ENCODE results near the gene OPRM1. TPM values are rescaled to one million over a fixed set of nuclear protein-coding genes. Genes with fewer than 3 reads are reported as not detected.
"Not testable (repeated sequence)": the region's sequence is repeated elsewhere in the genome, so short reads cannot be mapped to it uniquely, and the experiment has no call there.

OPRM1 gene
- total RNA-seq: not detected in 2 replicates

DNA sequence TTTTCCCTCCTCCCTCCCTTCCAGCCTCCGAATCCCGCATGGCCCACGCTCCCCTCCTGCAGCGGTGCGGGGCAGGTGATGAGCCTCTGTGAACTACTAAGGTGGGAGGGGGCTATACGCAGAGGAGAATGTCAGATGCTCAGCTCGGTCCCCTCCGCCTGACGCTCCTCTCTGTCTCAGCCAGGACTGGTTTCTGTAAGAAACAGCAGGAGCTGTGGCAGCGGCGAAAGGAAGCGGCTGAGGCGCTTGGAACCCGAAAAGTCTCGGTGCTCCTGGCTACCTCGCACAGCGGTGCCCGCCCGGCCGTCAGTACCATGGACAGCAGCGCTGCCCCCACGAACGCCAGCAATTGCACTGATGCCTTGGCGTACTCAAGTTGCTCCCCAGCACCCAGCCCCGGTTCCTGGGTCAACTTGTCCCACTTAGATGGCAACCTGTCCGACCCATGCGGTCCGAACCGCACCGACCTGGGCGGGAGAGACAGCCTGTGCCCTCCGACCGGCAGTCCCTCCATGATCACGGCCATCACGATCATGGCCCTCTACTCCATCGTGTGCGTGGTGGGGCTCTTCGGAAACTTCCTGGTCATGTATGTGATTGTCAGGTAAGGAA lies at the start of gene OPRM1:
TSS of gene OPRM1 (plus strand) at position 10 of the 612 bp plus-strand sequence. CDS start at position 315, 305 bp downstream.
- DNase-seq (ENCODE audit: extremely low read depth, low read depth, low spot score): no peak

- no peak for DNase-seq (ENCODE audit: extremely low read depth, low read depth, low spot score)
Measured at GRCh38 chr6:153989989-153990388, 49.1 kb upstream of the OPRM1 start.

DNA sequence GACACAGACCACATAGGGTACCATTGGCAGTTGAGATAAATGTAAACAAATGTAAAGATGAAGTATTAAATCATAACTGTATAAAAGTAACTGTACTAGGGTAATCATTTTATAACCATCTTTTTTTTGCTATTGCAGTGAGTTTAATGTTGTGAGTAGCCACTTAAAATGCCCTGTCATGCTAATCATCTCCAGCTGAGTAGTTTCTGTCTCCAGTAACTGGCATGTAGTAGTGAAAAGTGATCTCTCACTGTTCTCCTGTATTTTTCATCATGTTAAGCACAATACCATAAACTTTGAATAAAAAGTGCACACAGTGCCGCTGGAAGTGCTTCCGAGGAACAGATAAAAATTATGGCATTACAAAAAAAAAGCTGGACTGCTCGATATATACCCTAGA lies 45.0 kb upstream of the OPRM1 start:
- no peak for DNase-seq (ENCODE audit: extremely low read depth, low read depth, low spot score)

GRCh38 chr6:153994811-153995210 lies 44.2 kb upstream of the OPRM1 start:
- no peak for DNase-seq (ENCODE audit: extremely low read depth, low read depth, low spot score)

DNA sequence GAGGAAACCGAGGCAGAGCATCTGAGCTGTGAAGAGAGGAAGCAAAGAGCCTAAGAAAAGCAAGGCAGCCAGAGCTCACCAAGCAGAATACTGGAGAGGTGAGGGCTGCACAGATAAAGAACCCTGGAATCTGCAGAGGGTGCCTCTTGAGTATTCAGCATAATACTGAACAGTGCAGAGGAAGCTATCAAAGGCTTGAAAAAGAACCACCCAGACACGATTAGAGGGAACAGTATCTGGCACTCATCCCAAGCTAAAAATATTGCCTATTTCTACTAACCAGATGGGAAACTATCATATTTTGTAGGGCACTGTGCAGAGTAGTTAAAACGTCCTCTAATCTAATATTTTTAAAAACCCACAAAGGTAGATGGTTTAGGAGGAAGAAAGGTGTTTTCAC lies 41.8 kb upstream of the OPRM1 start:
- DNase-seq (ENCODE audit: extremely low read depth, low read depth, low spot score): no peak

GRCh38 chr6:154001494-154002285 lies 37.4 kb upstream of the OPRM1 start:
- DNase-seq (ENCODE audit: extremely low read depth, low read depth, low spot score): no peak

DNA sequence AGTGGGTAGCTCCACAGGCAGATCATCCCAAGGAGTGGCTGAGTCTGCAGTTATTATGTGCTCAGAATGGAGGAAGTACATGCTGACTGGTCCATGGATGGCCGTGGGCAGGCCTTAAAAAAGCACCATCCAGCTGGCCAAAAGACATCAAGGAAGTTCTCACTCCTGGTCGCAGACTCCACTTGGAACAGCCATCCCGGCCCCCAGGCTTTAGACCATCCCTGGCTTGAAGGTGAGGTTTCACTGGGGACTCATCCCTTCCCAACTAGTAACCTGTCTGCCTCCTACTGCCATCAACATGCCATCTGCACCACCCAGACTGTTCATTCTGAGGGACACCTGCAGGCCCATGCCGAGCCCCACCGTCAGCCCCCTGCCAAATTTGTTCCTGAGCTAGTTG lies 36.1 kb upstream of the OPRM1 start:
- no peak for DNase-seq (ENCODE audit: extremely low read depth, low read depth, low spot score)

GRCh38 chr6:154010371-154010770 lies 28.7 kb upstream of the OPRM1 start:
- no peak for DNase-seq (ENCODE audit: extremely low read depth, low read depth, low spot score)

DNA sequence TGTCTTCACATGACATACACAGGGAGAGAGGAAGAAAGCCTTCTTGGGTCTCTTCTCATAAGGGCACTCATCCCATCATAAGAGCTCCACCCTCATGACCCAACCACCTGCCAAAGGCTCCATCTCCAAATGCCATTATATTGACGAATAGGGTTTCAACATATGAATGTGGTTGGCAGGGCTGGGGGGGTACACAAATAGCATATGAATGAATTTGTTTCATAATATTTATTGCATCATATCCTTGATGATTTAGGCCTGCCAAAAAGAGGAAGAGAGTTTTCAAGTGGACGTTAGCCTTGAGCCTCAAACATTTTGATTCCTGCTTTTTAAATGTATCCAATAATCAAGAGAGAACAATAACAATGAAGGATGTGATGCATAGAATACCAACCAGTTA lies 26.2 kb upstream of the OPRM1 start:
- DNase-seq (ENCODE audit: extremely low read depth, low read depth, low spot score): no peak

GRCh38 chr6:154017786-154018185 lies 21.3 kb upstream of the OPRM1 start:
- DNase-seq (ENCODE audit: extremely low read depth, low read depth, low spot score): no peak

DNA sequence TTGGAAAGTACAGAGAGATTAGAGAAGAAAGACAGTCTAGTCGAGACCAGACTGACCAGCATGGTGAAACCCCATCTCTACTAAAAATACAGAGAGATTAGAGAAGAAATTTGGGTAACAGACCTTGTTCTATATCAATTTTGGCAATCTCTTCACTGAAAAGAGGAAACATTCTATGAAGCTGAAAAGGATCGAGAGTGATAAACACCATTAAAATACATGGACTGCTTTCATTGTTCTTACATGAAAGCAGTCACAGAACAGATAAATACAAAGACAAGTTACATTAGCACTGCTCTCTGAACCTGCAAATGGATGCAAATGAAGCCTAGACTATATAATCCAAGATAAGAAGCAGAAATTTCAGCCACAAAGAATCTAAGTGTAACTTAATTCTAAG lies 8.4 kb upstream of the OPRM1 start:
- DNase-seq (ENCODE audit: extremely low read depth, low read depth, low spot score): no peak

DNA sequence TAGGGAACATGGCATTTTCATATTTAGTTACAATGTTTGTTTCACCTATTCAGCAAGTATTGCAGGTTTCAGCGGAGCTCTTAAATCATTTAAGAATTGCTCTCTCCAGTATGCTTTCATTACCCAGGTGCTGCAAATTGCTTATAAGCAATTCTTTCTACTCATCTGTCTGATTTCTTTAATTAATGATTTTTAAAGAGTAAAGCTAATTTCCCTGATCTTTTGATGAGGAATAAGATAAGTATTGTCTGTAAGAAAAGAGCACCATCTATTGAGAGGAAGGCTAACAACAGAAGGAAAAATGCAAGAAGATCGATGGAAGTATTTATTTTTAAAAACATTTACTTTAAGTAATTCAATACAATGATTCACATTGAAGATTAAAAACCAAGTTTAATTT lies 2.0 kb downstream of the OPRM1 start:
- no peak for DNase-seq (ENCODE audit: extremely low read depth, low read depth, low spot score)

DNA sequence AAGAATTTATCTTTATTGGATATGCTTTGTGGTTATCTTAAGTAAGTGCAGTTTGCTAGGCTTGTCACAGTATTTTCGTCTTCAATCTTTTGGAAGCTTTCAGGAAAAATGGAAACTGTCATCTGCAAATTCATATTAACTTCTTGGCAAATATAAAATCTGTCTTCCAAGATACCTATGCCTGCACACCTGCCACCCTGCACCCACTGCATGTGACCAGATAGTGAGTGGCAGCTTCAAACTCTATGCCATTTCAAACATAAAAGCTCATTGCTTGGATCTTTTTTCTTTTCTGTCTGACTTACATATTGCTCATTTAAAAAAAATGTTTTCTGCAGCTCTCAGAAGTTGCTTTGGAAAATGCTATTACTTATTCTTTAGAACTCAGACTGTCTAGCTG lies 14.1 kb downstream of the OPRM1 start:
- no peak for DNase-seq (ENCODE audit: extremely low read depth, low read depth, low spot score)

DNA sequence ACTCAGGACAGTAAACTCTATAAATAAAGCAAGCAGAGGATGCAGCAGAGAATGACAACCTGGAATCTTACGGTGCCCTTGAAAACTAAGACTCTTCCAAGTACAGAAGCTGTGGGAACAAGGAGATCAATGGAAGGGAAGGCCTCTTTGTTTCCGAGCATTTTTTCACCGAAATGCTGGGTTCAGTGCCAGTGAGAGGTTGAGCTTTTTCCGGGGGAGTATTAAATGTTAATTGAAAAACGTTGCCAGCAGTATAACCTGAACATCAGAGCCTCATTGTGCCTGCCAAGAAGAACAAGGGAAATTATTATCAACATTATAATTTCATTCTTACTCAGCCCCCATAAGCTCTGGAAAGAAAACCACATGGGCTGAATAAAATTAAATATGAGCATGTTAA lies 17.5 kb downstream of the OPRM1 start:
- DNase-seq (ENCODE audit: extremely low read depth, low read depth, low spot score): no peak

- no peak for DNase-seq (ENCODE audit: extremely low read depth, low read depth, low spot score)
Measured at GRCh38 chr6:154057098-154057497, 18.1 kb downstream of the OPRM1 start.

GRCh38 chr6:154058963-154059680 lies 20.1 kb downstream of the OPRM1 start:
- DNase-seq (ENCODE audit: extremely low read depth, low read depth, low spot score): no peak

DNA sequence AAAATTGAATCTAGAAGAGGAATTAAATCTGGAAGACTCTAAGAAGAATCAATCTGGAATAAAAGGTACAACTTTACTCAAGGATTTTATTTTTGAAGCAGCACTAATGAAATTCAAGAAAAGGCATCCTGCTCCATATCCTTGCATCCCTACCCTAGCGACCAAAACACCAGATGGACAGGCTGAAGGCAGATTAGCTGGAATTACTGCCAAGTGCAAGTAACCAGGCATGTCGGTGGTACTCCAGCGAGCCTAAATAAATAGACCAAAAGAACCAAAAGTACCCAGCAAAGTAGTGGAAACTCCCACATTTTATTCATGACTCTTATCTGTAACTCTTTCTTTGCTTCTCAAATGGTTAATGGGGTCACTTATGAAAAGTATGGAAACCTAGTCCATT lies 21.0 kb downstream of the OPRM1 start:
- no peak for DNase-seq (ENCODE audit: extremely low read depth, low read depth, low spot score)

DNA sequence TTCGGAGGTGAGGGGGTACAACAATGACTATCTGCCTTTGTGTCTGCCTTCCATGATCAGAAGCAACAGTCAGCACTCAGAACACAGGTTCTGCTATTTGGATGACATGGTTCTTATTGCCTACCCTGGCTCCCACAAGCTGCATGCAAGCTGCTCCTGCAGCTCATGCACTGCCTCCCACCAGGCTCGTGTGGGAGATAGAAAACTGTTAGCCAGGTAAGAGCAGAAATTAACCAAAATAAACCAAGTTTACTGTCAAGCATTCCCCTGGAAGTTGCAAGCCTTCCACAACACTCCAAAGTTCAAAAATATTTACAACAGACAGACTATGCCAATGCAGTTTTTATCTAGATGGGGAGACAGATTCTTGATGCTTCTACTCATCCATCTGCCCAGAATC lies 31.0 kb downstream of the OPRM1 start:
- DNase-seq (ENCODE audit: extremely low read depth, low read depth, low spot score): no peak

DNA sequence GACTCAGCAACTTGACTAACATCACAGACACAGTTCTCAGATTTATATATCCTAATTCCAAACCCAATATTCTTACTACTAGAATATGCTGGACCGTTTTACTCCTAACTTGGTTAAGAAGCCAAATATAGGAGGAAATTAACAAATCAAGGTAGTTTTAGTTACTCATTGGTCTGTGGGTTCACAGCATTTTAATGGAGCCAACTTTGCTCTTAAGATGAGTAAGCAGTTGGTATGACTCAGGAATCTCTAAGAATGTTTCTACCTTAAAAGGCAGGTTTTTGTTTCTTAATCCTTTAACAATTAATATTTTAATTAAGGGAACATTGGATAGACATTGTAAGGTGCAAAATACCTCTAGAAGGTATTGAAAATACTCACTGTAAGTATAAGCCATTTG lies 31.6 kb downstream of the OPRM1 start:
- no peak for DNase-seq (ENCODE audit: extremely low read depth, low read depth, low spot score)

GRCh38 chr6:154071236-154071635 lies 32.2 kb downstream of the OPRM1 start:
- DNase-seq (ENCODE audit: extremely low read depth, low read depth, low spot score): no peak

DNA sequence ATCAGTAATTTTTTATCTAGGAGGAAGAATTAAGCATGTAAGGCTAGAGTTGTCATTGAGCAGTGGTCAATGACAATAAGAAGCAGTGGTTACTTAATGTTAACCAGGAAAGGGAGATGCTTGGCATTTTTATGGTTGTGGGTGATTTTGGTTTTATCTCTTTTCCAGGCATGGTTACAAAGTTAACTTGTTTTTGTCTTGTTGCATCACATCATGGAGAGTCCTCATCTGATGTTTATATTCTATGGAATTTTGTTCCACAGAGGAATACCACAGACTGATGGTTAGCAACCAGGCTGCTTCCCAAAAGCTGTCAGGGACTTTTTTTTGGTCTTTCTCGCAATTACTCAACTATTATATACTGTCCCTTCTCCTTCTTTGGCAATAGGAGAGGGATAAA lies 32.7 kb downstream of the OPRM1 start:
- no peak for DNase-seq (ENCODE audit: extremely low read depth, low read depth, low spot score)

- not testable (repeated sequence) for DNase-seq (ENCODE audit: extremely low read depth, low read depth, low spot score)
Measured at GRCh38 chr6:154078596-154078995, 39.6 kb downstream of the OPRM1 start.

Data from glomerular endothelial cell (primary cell).